Measurements from ENCODE around the gene CD58.
"Not testable (repeated sequence)": the region's sequence is repeated elsewhere in the genome, so short reads cannot be mapped to it uniquely, and the experiment has no call there.

Gene CD58

DNA sequence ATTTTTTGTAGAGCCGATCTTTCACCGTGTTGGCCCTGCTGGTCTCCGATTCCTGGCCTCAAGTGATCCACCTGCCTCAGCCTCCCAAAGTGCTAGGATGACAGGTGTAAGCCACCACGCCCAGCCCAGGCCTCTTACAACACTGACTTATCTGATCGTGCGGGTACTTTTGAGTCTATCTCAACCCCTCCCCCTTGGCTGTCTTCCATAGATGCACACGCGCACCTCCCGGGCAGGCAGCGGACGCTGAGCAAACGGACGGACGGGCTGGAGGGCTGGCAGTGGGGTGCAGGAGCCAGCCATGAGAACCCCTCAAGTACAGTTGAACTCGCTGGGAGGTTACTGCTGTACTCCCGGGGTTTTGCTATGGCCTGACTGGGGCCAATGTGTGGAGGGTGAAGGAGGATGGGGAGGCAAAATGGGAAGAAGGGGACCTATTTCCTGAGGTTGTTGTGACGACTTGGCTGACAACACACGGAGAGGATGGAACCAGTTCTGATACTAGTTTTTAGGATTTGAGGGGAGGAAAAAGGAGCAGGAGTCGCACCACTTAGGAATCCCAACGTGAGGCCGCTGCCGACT is 959 bp downstream of the CD58 start:
- peak; percentile 63 to 75 for DNase-seq

DNA sequence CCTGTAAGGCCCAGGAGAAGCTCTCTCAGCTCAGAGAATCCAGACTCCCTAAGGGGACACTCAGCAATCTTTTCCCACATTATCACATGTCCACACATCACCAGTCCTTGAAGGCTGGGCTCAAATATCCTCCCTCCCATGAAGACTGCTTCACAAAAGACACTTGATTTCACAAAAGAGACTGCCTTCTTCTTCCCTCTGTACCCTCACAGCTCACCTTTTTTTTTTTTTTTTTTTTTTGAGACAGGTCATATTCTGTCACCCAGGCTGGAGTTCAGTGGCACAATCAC is 1.5 kb downstream of the CD58 start:
- DNase-seq: no peak

DNA sequence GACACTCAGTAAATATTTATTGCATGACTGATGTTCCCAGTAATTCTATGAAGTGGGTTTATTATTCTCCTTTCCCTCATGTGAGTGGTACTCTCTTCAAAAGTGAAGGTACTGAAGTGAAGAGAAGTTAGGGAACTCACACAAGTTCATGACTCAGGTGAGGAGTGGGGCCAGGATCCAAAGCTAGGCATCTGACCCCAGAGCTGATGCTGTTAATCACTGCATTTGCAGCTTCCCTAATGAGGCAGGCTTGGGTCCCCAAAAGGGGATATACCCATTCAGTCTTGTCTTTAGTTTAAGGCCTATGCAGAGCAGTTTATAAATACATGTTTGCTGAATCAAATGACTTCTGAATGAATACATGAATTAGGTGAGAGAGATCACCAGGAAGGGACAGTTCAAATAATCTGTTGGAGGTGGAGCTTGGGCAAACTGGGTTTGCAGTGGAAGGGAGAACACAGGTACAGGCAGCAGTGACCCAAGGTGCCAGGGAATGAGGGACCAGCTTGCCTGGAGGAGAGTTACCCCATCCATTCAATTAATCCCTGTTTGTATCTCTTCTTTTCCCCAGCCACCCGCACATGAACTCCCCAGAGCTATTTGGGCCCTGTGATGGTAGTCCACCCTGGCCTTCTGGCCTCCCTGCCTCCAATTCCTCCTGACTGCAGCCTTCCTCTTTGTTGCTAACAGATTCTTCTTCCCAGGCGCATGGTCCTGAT is 2.0 kb downstream of the CD58 start:
- DNase-seq: no peak

DNA sequence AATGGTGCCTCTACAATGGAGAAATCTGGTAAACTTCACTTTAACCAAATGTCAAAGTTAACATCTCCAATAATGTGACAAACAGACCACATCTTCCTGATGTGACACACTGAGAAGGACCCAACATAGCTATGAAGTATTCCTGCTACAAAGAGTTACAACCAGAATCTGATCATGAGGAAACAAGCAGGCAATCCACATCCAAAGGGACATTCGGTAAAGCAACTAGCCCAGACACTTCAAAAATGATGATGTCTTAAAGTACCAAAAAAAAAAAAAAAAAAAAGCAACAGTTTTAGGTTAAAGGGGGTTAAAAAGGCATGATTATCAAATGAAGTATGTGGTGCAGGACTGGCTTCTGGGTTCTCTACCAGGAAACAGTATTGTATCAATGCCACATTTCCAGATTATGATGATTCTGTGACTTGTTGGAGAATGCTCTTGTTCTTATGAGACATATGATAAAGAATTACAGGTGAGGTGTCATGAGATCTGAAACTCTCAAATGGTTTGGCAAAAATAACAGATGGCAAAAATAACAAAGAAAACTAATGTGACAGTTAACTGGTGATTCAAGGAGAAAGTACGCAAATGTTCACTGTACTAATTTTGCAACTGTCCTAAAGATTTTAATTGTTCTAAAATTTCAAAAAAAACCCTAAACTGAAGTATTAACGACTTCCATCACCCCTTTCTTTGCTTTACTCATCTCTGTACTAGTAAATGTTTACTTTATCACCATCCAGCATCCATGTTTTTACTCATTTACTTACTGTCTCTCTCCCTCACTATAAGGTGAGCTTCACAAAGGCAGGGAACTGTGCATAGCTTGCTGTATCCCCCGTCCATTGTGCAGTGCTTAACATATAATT is 2.8 kb downstream of the CD58 start:
- DNase-seq: no peak

DNA sequence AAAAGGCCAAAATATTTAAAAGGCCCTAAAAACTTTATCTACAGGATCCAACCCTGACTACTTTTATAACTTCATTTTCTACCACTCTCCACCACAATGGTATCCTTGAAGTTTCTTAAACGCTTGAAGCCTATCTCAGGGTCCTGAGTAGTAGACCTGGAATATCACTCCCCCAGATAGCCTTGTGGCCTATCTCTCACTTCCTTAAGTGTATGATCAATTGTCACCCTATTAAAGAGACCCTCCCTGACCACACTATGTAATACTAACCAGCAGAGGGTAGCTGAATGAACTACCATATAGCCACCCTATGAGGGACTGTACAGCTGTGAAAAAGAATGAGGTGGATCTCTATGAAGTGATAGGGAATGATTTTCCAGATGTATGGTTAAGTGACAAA is 5.6 kb downstream of the CD58 start:
- DNase-seq: no peak

DNA sequence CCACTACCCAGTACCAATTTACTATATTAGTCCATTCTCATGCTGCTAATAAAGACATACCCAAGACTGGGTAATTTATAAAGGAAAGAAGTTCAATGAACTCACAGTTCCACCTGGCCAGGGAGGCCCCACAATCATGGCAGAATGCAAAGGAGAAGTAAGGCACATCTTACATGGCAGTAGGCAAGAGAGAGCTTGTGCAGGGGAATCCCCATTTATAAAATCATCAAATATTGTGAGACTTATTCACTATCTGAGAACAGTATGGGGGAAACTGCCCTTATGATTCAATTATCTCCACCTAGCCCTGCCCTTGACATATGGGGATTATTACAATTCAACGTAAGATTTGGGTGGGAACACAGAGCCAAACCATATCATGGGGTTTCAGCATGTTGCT is 6.4 kb downstream of the CD58 start:
- no peak for DNase-seq

DNA sequence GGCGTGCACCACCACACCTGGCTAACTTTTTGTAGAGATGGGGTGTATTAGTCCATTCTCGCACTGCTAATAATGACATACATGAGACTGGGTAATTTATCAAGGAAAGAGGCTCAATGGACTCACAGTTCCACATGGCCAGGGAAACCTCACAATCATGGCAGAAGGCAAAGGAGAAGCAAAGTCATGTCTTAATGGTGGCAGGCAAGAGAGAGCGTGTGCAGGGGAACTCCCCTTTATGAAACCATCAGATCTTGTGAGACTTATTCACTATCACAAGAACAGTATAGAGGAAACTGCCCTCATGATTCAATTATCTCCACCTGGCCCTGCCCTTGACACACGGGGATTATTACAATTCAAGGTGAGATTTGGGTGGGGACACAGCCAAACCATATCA is 8.4 kb downstream of the CD58 start:
- DNase-seq: not testable (repeated sequence)

DNA sequence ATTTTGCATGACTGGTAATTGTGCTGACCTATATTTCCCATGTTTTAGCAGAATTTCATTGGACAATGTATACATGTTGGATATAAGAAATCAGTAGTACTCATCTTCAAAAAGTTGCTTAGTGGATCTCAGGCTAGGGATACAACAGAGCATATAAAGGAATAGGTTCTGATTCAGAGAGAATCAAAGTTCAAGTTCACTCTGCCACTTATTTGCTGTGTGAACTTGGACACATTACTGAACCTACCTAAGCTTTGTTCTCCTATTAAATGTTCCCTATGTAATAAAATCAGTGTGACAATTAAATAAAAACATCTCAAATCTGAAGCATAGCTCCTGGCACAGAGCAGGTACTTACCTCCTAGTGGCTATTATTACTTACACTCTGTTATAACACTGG is 9.3 kb downstream of the CD58 start:
- no peak for DNase-seq

DNA sequence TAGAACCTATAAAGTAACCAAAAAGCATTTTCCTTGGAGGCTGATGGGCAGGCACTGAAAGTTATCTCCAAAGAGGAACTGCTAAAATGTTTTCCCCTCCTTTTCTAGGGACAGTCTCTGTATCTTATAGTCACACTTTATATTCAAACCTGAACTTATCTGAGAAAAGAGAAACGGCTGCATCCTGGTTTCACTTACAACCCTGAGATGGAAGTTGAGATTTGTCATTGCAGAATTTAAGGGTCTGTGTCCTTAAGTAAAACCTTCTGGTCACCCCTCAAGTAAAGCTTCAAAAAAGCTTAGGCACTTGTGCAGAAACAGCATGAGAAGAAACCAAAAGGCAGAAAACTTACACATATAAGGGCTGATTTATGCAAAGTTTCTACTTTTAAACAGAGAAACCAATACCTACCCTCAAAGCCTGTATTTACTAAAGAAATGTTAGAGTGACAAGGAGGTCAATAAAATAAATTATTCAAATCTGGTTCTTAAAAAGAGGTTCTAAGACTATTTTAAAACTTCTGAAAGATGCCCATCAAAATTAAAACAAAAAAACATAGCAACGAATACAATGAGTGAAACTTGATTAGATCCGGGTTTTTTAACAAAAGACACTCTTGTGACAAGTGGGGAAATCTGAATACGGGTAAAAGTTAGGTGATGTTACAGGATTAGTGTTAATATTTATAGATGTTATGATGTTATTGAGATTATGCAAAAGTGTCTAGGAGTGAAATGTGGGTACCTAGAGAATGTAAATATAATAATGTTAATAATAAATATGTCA is 9.9 kb downstream of the CD58 start:
- no peak for DNase-seq

DNA sequence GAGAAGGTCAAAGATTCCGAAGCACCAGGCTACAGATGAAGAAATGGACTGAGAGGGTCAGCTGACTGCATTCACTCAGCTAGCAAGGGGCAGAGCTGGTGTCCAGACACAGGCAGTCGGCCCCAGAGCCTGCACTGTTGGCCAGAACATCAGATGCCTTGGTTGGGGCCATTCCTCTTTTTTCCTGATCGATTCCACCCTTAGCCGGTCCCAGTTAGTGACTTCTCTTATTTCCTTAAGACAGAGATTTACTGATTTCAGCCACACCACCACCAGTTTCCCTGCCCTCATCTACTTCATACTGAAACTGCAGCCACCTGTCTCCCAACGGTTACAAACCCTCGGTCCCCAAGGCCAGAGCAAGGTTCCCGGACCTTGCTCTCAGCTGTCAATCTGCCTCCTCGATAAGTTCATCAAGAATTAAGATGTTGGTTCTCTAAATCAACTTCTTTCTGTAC is 11.5 kb downstream of the CD58 start:
- no peak for DNase-seq

DNA sequence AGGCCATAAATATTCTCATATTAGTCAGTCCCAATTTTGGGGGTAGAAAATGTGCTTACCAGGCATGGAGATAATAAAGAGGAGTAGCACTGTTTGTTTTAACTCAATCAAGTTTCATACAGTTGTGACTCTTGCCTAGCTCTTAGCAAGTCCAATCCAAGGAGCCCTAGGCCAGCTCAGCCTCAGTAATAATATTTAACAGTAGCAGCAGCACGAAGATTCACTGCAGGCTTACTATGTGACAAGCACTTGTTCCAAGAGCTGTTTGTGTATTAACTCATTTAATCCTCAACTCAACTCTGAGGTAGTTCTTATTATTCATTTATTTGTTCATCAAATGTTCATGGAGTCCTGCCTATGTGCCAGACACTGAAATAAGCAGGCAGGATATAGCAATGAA is 12.3 kb downstream of the CD58 start:
- DNase-seq: no peak

DNA sequence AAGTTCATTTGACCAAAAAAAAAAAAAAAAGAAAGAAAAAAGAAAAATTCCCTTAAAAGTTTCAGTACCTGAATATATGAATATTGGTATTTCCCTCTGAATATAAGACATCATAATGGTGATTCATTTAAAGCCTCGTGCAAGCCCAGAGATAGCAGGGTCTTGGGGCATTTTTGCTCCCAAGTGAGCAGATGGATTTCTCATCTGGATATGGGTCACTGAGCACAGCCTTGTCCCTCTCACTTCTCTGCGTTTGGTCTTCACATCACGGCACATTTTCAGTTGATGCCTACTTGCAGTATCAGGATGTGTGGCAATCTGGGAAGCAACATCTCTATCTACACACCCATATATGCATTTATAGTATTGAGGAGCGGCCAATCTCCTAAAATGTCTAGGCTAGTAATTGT is 12.7 kb downstream of the CD58 start:
- DNase-seq: no peak

DNA sequence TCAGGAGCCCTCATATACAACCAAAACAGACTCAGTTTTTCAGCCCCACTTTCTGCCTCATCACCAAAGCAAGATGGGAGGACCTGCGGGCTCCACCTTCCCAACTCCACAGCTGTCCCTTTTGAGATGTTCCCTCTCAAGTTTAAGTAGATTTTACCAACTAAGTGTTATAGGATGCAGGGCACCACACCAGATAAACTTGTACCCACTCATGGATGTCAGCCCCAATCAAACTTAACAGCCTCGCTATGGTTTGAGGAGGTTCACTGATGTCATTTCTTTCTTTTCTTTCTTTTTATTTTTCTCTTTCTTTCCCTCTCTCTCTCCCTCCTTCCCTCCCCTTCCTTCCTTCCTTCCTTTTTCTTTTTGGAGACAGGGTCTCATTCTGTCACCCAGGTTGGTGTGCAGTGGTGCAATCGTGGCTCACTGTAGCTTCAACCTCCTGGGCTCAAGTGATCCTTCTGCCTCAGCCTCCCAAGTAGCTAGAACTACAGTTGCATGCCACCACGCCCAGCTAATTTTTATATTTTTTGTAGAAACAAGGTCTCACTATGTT is 13.4 kb downstream of the CD58 start:
- DNase-seq: no peak

DNA sequence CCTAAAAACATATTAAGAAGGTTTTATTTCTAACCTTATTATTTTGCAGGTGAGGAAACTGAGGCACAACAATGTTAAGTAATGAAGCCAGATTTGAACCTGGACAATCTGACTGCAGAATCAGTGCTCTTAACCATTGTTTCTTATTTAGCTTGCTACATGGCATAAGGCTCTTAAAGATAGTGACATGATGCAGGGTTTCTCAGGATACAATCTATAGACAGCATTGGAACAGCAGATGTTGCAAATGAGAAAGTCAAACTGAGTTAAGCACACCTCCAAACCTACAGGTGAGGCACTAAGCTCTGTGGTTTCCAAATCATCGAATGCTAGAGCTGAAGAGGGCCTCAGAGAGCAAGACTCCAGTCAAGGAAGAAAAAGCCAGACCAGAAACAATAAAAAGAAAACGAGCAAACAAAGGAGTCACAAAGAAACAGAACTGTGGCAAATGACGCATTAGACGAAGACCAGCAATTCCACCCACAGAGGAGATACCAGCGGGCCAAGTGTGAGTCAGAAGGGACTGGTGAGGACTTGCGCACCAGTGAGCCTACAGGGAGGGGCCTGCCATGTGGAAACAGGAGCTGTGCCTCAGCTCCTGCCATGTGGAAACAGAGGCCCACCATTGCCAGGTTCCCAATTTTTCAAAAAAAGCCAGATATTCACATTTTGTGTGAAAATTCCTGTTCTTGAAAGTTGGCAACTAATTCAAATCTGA is 14.4 kb downstream of the CD58 start:
- peak; percentile 79 to 80 for DNase-seq

DNA sequence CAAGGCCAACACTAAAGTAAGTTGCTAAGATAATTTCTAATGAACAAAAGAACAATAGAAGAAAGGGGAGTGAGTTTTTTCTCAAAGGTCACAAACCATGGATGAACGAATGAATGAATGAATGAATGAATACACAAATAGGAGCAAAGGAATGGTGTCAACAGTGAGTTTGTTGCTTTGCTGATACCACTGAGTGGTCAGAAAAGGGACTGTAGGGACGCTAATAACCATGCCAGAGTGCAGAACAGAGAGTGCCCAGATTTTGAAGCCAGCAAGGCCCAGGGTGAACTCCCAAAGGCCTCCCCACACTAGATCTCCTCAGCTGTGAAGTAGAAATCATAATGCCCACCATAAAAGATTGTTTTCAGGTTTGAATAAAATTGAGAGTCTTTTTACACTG is 15.9 kb downstream of the CD58 start:
- no peak for DNase-seq

DNA sequence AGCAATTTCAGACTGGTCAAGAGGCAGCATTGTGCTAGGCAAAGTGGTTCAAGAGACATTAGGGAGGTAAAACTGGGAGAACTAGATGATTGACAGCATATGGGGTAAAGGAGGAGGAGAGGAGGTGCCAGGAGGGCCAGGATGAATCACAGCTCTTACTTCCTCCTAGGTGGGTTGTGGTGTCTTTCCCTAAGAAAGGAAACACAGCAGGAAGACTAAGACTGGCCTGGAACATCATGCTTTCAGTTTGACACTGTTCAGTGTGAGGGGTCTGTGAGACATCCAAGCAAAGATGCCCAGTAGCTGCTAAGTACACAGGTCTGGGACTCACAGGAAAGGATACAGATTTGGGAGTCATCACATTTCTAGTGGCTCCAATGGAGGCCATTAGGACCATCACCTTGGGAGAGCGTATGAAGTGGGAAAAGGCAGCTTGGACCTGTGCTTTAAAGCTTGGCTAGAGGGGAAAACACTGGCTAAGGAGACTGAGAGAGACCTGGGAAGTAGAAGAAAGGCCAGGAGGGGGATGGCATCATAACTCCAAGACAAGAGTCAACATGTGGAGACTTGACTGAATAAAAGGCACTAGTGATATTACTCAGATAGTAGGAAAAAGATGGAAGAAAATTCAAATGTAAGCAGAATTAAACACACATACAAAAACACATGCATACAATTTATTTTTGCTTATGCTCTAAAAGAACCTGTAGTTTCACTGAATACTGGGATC is 17.3 kb downstream of the CD58 start:
- no peak for DNase-seq

DNA sequence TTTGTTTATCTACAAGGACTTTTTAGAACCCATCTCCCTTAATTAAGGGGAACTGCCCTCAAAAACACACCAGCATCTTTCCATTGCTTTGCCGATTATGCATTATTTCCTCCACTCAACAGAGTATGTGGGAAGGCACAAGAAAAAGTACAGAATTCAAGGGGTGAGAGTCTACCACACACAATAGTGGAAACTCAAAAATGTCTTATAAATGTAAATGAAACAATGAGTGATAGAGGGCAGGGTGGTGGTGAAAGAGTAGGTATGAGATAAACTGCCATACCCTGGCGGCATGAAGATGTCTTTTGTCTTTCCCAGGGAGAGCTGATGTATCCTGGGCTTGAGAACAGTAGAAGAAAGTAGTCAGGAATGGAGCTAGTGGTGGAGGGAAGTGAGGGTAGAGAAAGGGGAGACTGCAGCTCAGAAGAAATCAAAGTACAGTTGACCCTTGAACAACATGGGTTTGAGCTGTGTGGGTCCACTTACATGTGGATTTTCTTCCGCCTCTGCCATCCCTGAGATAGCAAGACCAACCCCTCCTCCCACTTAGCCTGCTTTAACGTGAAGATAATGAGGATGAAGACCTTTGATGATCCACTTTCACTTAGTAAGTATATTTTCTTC is 24.4 kb downstream of the CD58 start:
- DNase-seq: no peak

DNA sequence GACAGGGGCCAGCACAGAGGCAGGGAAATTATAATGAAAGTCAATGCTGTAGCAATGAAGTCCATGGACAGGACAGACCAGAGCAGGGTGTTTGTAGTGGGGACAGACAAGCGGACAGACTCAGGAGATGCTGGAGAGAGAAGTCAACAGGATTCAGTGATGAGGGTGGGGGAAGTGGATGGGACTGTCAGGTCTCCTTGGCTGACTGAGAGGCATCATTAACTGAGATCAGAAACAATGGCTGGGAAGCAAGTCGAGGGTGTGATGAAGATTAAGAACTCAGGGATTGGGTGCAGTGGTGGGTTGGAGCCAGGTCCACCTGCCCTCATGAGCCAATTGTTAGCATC is 25.5 kb downstream of the CD58 start:
- no peak for DNase-seq

DNA sequence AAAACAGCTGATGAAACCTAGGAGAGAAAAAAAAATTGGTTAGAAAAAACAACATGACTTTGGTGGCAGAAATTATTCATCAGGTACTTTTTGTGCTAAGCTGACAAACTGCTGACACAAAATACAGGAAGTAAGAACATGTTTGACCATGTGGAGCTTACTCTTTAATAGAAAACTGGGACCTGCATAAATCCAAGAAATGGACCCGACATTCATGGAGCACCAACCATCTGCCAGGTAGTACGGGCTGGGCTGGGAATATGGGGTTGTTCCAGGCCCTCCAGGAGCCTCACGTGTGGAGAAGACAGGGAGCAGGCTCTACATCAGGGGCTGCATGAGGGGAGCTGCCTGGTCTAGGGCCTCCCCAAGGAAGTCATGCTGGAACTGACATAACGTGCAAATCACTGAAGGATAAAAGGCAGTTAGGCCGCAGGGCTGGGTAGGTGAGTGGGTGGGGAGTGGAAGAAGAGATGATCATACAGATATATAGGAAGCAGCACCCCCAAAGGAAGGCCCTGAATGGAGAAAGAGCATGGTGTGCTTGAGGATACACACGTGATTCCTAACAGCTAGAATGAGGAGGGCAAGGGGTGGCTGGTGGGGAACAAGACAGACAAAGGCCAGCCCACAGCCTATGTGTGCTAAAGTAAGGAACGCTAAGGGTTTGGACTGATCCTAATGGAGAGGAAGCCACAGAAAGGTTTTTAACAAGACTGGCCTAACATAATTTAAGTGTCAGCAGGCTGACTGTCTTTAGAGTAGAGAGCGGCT is 26.1 kb downstream of the CD58 start:
- DNase-seq: no peak

DNA sequence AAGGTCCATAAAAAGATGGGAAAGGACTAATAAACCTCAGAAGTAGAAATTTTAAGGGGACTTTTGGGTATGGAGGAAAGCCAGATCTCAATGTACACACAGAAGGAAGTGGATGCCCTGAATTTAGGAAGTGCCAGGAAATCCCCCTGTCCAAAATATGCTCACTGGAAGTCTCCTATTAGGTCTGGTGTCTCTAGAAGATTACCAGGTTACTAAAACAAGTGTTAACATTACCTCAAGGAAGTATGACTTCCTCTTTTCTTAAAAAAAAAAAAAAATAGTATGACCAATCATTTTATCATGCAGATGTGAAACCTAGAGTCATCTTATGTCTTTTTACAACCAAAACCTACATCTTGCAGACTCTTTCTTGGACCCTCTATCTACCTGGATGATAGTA is 30.7 kb downstream of the CD58 start:
- peak in 1 of 2 donors; percentile 38 for DNase-seq

Measured in CD4-positive, alpha-beta T cell treated with Interleukin-4 for 1 hour (primary cell).